Kidney epithelial cell (primary cell): ENCODE data around the gene RAB22A. TPM values are rescaled to one million over a fixed set of nuclear protein-coding genes. Genes with fewer than 3 reads are reported as not detected.

Source experiments
- DNase-seq: peaks from one replicate; pipeline ENCODE4 v3.0.0-alpha.2; 2010; ENCODE audit warnings: low read depth
- H3K27me3 ChIP-seq: 2 replicates; pipeline ENCODE4 v1.6.0; 2011; ENCODE audit warnings: low read length; ENCODE audit not compliant: control insufficient read depth, insufficient read depth
- H3K36me3 ChIP-seq: 2 replicates; pipeline ENCODE4 v1.5.1; 2011; ENCODE audit warnings: low read length; ENCODE audit not compliant: control insufficient read depth, insufficient read depth
- H3K4me3 ChIP-seq: 2 replicates; pipeline ENCODE4 v1.5.1; 2011; ENCODE audit warnings: low read depth, mild to moderate bottlenecking, control low read depth, low read length
- total RNA-seq: library from RNA; depleted of rRNA; stranded (reverse); fragments of >200 nt; gene quantifications from 2 replicates; pipeline ENCODE4 v1.2.3, GENCODE V29; 2015
- TF ChIP-seq, protein P1 (sequence below): IDR thresholded peaks from 2 replicates; pipeline ENCODE4 v1.5.1; 2011; ENCODE audit warnings: mild to moderate bottlenecking, moderate library complexity, low read length, control low read depth, inconsistent platforms; ENCODE audit not compliant: insufficient read depth, poor library complexity, severe bottlenecking

RAB22A gene
- total RNA-seq, 1 donor from 2014 or later: 23.3 TPM

DNA sequence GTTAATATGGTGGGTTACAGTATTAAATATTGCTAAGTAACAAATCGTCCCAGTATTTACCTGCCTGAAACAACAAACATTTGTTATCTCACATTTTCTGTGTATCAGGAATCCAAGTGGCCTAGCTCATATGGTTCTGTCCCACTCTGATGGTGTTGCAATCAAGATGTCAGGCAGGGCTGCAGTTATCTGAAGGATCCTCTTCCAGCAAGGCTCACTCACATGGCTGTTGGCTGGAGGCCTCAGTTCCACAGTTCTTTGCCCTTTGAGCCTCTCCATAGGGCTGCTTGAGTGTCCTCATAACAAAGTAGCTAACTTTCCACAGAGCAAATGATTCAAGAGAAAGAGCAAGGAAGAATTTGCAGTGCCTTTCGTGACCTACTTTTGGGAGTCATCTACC lies 17.7 kb downstream of the RAB22A start:
- DNase-seq: no peak
- TF ChIP-seq, protein P1, sequence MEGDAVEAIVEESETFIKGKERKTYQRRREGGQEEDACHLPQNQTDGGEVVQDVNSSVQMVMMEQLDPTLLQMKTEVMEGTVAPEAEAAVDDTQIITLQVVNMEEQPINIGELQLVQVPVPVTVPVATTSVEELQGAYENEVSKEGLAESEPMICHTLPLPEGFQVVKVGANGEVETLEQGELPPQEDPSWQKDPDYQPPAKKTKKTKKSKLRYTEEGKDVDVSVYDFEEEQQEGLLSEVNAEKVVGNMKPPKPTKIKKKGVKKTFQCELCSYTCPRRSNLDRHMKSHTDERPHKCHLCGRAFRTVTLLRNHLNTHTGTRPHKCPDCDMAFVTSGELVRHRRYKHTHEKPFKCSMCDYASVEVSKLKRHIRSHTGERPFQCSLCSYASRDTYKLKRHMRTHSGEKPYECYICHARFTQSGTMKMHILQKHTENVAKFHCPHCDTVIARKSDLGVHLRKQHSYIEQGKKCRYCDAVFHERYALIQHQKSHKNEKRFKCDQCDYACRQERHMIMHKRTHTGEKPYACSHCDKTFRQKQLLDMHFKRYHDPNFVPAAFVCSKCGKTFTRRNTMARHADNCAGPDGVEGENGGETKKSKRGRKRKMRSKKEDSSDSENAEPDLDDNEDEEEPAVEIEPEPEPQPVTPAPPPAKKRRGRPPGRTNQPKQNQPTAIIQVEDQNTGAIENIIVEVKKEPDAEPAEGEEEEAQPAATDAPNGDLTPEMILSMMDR: no peak
- Histone ChIP-seq H3K36me3 (no peaks in the 10 kb centered on the region), H3K27me3 (no peaks in the 10 kb centered on the region), H3K4me3 (no peak overlapping the region)

DNA sequence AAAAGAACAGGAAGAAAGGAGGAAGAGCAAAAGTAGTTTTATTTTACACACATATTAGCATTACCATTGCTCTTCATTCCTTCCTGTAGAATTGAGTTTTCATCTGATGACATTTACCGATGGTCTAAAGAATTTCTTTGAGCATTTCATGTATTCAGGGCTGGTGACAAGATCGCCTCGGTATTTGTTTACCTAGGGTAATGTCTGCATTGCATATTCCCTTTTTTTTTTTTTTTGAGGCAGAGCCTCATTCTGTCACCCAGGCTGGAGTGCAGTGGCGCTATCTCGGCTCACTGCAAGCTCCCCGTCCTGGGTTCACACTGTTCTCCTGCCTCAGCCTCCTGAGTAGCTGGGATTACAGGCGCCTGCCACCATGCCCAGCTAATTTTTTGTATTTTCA lies 19.3 kb downstream of the RAB22A start:
- DNase-seq: no peak
- no peaks in the 10 kb centered on the region for H3K36me3 ChIP-seq
- TF ChIP-seq, protein P1: no peak
- H3K27me3 ChIP-seq: no peaks in the 10 kb centered on the region
- no peak overlapping the region for H3K4me3 ChIP-seq

DNA sequence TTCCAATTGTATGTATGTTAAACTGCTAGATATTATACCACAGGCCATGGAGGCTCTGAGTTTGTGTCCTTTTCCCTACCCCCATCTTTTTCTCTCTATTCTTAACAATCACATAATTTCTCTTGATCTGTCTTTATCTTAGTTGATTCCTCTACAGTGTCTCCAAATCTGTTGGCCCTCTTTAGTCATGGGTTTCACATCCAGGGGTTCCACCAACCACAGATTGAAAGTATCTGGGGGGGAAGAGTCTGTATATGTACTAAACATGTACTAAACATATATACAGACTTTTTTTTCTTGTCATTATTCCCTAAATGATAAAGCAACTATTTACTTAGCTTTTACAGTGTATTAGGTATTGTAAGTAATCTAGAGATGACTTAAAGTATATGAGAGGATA lies 20.2 kb downstream of the RAB22A start:
- TF ChIP-seq, protein P1: no peak
- H3K36me3 ChIP-seq: no peaks in the 10 kb centered on the region
- DNase-seq: no peak

DNA sequence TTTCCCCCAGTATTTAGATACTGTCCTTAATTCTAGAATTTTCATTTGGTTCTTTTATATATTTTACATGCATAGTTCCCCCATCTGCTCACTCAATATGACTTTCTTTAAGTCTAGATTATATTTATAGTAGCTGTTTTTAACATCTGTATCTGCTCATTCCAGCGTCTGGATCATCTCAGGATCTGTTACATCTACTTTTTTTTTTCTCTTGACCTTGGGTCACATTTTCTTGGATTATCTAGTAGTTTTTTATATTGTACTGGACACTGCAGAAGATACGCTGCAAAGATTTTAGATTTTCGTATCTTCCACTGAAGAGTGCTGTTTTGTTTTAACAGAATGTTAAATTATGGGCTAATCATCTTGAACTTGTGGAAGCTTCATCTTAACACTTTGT lies 20.7 kb downstream of the RAB22A start:
- TF ChIP-seq, protein P1: no peak
- no peak for DNase-seq
- Histone ChIP-seq H3K27me3 (no peaks in the 10 kb centered on the region), H3K36me3 (no peaks in the 10 kb centered on the region), H3K4me3 (no peak overlapping the region)

More for the DNA sequence above, 20.2 kb downstream of the RAB22A start:
- H3K27me3 ChIP-seq: no peaks in the 10 kb centered on the region
- H3K4me3 ChIP-seq: no peak overlapping the region

DNA sequence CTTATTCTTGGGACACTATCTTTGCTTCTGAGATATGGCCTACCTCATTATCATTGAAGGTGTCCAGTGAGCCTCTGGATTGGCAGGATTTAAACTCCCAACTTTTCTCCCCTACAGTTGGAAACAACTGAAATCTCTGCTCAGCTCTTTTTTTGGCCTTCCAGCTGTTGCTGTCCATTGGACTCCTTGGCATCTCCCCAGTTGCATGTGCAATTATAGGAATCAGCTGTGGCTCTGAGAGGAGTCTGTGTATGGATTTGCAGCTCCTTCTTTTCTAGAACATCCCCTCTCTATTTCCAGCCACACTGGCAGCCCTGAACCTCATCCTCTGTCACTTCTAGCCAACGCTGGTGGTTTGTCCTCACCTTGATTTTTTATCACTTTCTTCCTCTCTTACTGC lies 21.2 kb downstream of the RAB22A start:
- Histone ChIP-seq H3K4me3 (no peak overlapping the region), H3K36me3 (no peaks in the 10 kb centered on the region), H3K27me3 (no peaks in the 10 kb centered on the region)
- no peak for DNase-seq
- TF ChIP-seq, protein P1: no peak

DNA sequence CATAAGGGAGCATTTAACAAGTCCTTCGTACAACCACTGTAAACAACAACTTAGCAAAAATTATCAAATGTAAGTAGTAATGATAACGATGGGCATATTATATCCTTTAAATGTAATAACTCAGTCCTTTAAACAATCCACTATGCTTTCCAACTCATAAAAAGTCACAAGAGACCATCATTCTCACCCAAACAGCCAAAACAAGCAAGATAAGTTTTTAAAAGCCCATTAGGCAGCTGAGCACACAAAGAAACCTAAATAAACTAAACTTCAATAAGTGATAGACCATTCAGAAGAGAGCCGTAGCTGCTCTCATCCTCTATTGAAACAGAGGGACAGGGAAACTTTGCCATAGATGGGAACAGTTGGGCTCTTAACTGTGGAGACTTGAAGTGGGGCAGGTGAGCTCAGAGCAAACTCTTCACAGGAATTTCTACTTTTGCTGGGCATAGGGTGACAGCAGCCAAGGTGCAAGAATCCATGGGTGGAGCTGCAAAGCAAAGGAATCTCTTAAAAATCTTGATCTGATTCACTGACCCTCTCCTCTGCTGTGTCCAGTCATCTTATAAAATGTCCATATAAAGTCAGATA lies 22.5 kb downstream of the RAB22A start:
- TF ChIP-seq, protein P1: no peak
- DNase-seq: no peak
- Histone ChIP-seq H3K27me3 (no peaks in the 10 kb centered on the region), H3K4me3 (no peak overlapping the region), H3K36me3 (no peaks in the 10 kb centered on the region)
